Mesothelial cell of epicardium (in vitro differentiated cells): ENCODE measurements around the gene DIS3L. TPM values are rescaled to one million over a fixed set of nuclear protein-coding genes. Genes with fewer than 3 reads are reported as not detected.
A peak's percentile ranks its signal among the peaks of the same experiment; 100 is the strongest.

Experiments
- DNase-seq, 2 experiments: peaks; one replicate each; pipeline ENCODE4 v3.0.0; 2021; ENCODE audit warnings: low spot score in 2 of 2; ENCODE audit not compliant: unreplicated experiment in 2 of 2
- H3K27ac Mint-ChIP-seq: 2 replicates; pipeline ENCODE4 v1.8.0; 2021; ENCODE audit warnings: mixed read lengths
- H3K27me3 Mint-ChIP-seq: 2 replicates; pipeline ENCODE4 v1.8.0; 2021; ENCODE audit warnings: low read depth, mixed read lengths
- H3K36me3 Mint-ChIP-seq: 2 replicates; pipeline ENCODE4 v1.8.0; 2021; ENCODE audit warnings: mixed read lengths
- H3K4me1 Mint-ChIP-seq: 2 replicates; pipeline ENCODE4 v1.8.0; 2021; ENCODE audit warnings: mixed read lengths
- H3K4me3 Mint-ChIP-seq: 2 replicates; pipeline ENCODE4 v1.8.0; 2021; ENCODE audit warnings: mild to moderate bottlenecking, moderate library complexity, mixed read lengths
- H3K9me3 Mint-ChIP-seq: 2 replicates; pipeline ENCODE4 v1.8.0; 2021; ENCODE audit warnings: mixed read lengths
- total RNA-seq: library from RNA; stranded (reverse); gene quantifications from 3 replicates; pipeline ENCODE4 v1.2.1, GENCODE V29; 2021
- TF ChIP-seq, protein P1 (sequence below): fragments of 200-600 bp; sonication (generic); IDR thresholded peaks from one replicate; pipeline ENCODE4 v1.5.0; 2021; ENCODE audit warnings: antibody characterized with exemption; ENCODE audit not compliant: unreplicated experiment

The DIS3L gene
- total RNA-seq, 1 donor from 2014 or later, result 34.7 TPM

DNA sequence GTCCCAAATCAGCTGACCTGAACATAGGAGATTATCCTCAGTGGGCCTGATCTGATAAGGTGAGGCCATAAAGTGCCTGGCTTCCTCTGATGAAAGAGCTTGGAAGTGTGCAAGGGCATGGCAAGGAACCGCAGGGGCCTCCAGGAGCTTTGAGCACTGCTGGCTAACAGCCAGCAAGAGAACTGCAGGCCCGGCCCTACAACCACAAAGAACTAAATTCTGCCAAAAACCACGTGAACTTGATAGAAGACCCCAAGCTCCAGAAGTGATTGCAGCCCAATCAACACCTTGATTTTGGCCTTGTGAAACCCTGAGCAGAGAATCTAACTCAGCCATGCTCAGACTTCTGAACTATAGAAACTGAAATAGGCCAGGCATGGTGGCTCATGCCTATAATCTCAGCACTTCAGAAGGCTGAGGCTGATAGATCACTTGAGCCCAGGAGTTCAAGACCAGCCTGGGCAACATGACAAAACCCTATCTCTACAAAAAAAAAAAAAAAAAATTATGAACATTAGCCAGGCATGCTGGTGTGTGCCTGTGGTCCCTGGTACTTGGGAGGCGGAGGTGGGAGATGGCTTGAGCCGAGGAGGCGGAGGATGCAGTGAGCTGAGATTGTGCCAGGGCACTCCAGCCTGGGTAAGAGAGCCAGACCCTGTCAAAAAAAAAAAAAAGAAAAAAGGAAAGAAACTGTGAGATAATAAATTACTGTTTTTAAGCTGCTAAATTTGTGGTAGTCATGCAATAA is 7.7 kb upstream of the DIS3L start:
- Mint-ChIP-seq H3K9me3 (no peaks in the 10 kb centered on the region), H3K4me1 (peaks cover 9% of the 10 kb centered on the region), H3K36me3 (no peaks in the 10 kb centered on the region), H3K27me3 (peaks cover 5% of the 10 kb centered on the region), H3K4me3 (no peak overlapping the region), H3K27ac (peak overlapping the region; percentile 61)
- DNase-seq, result no peak
- TF ChIP-seq, protein P1, sequence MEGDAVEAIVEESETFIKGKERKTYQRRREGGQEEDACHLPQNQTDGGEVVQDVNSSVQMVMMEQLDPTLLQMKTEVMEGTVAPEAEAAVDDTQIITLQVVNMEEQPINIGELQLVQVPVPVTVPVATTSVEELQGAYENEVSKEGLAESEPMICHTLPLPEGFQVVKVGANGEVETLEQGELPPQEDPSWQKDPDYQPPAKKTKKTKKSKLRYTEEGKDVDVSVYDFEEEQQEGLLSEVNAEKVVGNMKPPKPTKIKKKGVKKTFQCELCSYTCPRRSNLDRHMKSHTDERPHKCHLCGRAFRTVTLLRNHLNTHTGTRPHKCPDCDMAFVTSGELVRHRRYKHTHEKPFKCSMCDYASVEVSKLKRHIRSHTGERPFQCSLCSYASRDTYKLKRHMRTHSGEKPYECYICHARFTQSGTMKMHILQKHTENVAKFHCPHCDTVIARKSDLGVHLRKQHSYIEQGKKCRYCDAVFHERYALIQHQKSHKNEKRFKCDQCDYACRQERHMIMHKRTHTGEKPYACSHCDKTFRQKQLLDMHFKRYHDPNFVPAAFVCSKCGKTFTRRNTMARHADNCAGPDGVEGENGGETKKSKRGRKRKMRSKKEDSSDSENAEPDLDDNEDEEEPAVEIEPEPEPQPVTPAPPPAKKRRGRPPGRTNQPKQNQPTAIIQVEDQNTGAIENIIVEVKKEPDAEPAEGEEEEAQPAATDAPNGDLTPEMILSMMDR, result no peak

DNA sequence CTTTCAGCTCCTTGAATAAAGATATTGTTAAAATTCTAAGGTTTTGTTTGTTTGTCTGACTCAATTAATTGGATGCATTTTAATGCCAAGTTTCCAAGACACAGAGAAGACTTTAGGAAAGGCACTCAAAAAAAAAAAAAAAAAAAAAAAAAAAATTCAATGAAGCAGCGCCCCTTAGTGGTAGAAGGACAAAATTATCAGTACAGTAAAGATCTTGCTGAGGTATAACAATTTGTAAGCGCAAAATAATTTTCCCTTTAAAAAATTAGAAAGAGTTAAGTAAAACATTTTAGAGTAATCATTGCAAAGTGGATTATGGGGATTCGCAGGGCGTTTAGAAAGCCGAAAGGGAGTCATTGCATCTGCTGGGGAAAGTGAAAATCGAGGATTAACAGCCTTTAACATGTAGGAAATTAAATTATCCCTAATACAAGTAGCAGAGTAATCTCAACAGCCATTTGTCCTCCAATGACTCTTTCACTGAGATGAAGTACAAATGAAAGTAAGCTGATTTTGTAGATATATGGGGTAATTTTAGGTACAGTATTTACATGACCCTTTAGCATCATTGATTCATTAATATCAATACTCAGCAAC is 5.8 kb upstream of the DIS3L start:
- H3K4me3 Mint-ChIP-seq, result no peak overlapping the region
- no peaks in the 10 kb centered on the region for H3K9me3 Mint-ChIP-seq
- H3K27ac Mint-ChIP-seq, result no peak overlapping the region
- H3K36me3 Mint-ChIP-seq, result no peaks in the 10 kb centered on the region
- DNase-seq, result no peak
- no peaks in the 10 kb centered on the region for H3K27me3 Mint-ChIP-seq
- TF ChIP-seq, protein P1, result peak; percentile 90
- H3K4me1 Mint-ChIP-seq, result peaks cover 18% of the 10 kb centered on the region

DNA sequence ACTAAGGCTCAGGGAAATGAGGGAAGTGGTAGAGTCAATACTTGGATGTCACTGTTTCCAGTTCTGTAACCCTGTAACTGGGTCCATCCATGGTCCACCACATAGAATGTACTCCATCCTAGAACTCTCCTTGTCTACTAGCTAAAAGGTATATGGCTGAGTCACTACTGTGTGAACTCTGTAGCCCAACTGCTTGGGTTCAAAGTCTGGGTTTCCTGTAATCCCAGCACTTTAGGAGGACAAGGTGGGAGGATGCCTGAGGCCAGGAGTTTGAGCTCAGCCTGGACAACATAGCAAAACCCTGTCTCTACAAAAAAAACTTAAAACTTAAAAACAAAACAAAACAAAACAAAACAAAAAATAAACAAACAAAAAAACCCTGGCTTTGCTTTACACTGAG is 5.3 kb upstream of the DIS3L start:
- Mint-ChIP-seq H3K27me3 (no peaks in the 10 kb centered on the region), H3K4me3 (no peak overlapping the region), H3K4me1 (peaks cover 20% of the 10 kb centered on the region), H3K9me3 (no peaks in the 10 kb centered on the region), H3K27ac (no peak overlapping the region), H3K36me3 (no peaks in the 10 kb centered on the region)
- no peak for DNase-seq
- TF ChIP-seq, protein P1, result no peak

DNA sequence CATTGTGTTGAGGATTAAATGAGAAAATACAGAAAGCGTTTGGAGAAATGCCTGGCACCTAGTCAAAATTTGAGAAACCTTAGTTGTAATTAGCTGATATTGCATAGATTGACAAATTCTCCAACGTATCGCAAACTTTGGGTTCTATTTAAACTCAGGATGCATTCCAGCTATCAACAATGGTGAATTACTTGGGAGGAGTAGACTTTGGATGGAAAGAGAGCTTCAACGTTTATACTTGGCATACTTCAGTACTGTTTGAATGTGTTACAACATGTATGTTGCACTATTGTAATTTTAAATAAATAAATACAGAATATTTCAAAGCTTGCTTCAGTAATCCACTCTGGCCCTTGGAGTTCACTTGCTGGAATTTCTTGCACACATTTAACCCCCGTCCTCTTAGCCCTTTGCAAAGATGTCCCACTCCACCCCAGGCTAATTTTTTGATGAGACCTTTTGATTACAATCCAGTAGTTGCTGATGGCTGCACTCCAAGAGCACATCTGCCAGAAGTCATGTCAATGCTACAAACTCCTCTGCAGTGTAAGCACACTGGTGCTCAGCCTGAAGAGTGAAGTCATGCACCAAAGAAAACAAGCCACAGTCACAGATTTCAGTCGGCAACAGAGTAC is 4.7 kb upstream of the DIS3L start:
- DNase-seq, result no peak
- H3K4me3 Mint-ChIP-seq, result no peak overlapping the region
- peaks cover 20% of the 10 kb centered on the region for H3K4me1 Mint-ChIP-seq
- no peak overlapping the region for H3K27ac Mint-ChIP-seq
- no peaks in the 10 kb centered on the region for H3K9me3 Mint-ChIP-seq
- TF ChIP-seq, protein P1, result no peak
- no peaks in the 10 kb centered on the region for H3K36me3 Mint-ChIP-seq
- H3K27me3 Mint-ChIP-seq, result no peaks in the 10 kb centered on the region

DNA sequence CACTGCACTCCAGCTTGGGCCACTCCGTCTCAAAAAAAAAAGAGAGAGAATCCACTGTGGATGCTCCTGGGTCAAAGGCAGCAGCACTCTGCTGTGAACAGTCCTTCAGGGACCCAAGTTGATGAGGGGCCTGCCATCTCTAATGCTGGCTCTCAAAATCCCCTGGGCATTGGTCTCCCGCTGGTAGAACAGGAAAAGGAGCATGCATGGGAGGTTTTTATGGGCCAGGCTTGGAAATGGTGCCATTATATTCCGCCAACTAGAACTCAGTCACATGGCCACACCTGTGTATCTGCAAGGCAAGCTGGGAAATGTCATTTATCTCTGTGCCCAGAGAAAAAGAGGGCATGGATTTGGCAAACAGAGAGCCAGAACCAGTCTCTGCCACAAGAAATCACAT is 3.4 kb upstream of the DIS3L start:
- Mint-ChIP-seq H3K27me3 (no peaks in the 10 kb centered on the region), H3K36me3 (no peaks in the 10 kb centered on the region), H3K4me1 (peaks cover 27% of the 10 kb centered on the region), H3K4me3 (no peak overlapping the region), H3K9me3 (no peaks in the 10 kb centered on the region), H3K27ac (no peak overlapping the region)
- DNase-seq, result no peak
- TF ChIP-seq, protein P1, result no peak
